Measurements from ENCODE around the gene FBRSL1. TPM values are rescaled to one million over a fixed set of nuclear protein-coding genes. Genes with fewer than 3 reads are reported as not detected.

Gene FBRSL1
- total RNA-seq, 1 experiment from 2014 or later = 130 TPM

DNA sequence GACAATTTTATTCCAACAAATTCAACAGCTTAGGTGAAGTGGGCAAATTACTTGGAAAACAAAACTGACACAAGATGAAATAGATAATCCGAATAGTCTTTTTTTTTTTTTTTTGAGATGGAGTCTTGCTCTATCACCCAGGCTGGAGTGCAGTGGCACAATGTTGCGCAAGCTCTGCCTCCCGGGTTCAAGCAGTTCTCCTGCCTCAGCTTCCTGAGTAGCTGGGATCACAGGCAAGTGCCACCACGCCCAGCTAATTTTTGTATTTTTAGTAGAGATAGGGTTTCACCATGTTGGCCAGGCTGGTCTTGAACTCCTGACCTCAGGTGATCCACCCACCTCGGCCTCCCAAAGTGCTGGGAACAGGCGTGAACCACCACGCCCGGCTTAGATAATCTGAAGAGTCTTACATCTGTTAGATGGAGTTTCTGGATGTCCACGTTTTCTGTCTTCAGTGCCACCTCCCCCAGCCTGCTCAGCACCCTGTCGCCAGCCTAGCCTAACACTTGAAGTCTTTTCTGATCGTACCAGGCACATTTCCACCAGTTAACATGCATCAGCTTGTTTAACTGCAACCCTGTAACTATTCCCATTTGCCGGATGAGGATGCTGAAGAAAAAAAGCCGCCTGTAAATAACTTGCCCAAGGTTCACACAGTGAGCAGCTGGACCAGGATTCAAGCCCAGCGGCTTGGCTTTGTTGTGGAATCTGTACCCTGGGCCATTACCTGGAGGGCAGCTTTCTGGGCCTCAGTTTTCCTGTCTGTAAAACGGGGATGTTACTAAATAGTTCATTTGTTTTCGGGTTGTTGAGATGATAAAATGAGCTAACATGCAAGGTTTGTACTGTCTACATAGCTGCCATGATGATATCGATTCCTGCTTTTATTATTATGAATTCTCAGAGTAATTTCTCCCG lies 26.4 kb downstream of the FBRSL1 start:
- peaks cover 7% of the 10 kb centered on the region for H3K4me1 ChIP-seq (ENCODE audit: insufficient read depth, low read length, poor library complexity, severe bottlenecking)
- no peaks in the 10 kb centered on the region for H3K36me3 ChIP-seq (ENCODE audit: insufficient read depth, low read length, poor library complexity, severe bottlenecking)
- BruUV-seq (replicated peaks) = no TSS peak
- no peaks in the 10 kb centered on the region for H3K9me3 ChIP-seq (ENCODE audit: low read depth, low read length, poor library complexity, severe bottlenecking)
- no peak for DNase-seq (ENCODE audit: low spot score)
- TF ChIP-seq, protein P1, sequence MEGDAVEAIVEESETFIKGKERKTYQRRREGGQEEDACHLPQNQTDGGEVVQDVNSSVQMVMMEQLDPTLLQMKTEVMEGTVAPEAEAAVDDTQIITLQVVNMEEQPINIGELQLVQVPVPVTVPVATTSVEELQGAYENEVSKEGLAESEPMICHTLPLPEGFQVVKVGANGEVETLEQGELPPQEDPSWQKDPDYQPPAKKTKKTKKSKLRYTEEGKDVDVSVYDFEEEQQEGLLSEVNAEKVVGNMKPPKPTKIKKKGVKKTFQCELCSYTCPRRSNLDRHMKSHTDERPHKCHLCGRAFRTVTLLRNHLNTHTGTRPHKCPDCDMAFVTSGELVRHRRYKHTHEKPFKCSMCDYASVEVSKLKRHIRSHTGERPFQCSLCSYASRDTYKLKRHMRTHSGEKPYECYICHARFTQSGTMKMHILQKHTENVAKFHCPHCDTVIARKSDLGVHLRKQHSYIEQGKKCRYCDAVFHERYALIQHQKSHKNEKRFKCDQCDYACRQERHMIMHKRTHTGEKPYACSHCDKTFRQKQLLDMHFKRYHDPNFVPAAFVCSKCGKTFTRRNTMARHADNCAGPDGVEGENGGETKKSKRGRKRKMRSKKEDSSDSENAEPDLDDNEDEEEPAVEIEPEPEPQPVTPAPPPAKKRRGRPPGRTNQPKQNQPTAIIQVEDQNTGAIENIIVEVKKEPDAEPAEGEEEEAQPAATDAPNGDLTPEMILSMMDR (conservative IDR thresholded peaks at IDR 0.05; ENCODE audit: low read depth, low read length) = no peak
- TF ChIP-seq EZH2 (IDR thresholded peaks at IDR 0.05; ENCODE audit: borderline replicate concordance, low read depth, low read length, poor library complexity, severe bottlenecking) = no peak
- H3K27ac ChIP-seq (ENCODE audit: low read depth, low read length, poor library complexity, severe bottlenecking) = no peak overlapping the region
- no peaks in the 10 kb centered on the region for H3K27me3 ChIP-seq (replicated peaks; ENCODE audit: insufficient read depth, low read depth, low read length, poor library complexity)
- ChIA-PET CTCF (interaction anchor here (0.6 kb wide), 2 partner anchors 73 to 1357 kb away, joined by 4 to 5 read pairs; no protein-coding TSS in a partner anchor), POLR2A (ENCODE audit: low non-redundant PET) (no interaction called here)
- H3K4me3 ChIP-seq (ENCODE audit: low read depth, low read length, poor library complexity, severe bottlenecking) = no peak overlapping the region
- intact Hi-C loops (cut with micrococcal nuclease; ENCODE audit: unreplicated experiment) = no loop called here

DNA sequence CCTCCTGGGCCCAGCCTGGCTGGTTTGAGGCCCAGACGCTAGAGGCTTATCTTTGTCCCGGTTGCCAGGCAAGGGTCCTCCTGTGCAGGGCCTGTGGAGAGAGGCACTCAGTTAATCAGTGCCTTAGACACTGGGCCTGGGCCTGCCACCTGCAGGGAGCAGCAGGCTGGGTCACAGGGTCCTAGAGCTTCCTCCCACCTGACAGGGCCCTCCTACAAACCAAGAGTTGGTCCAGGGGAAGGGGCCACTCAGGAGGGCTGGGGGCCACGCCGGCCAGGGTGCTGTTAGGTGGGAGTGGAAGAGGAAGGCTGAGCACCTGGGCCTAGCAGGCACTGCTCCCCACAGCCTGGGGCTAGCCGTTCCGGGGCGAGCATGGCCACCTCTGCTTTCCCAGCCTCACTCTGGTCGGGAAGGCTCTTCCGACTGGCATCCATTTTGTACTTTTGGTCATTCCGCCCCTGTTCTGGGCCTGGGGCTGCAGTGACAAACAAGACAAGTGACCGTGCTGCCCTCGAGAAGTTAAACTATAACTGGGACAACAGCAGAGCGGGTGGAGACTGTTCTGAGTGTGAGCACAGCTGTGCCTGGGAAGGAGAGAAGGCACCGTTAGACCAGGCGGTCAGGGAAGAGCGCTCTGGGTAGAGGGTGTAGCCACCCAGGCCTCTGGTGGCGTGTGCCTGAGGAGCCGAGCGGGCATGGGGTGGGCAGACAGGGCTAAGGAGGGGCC lies 27.2 kb downstream of the FBRSL1 start:
- no peaks in the 10 kb centered on the region for H3K9me3 ChIP-seq (ENCODE audit: low read depth, low read length, poor library complexity, severe bottlenecking)
- ChIA-PET POLR2A (ENCODE audit: low non-redundant PET) (no interaction called here), CTCF (no interaction called here)
- no peaks in the 10 kb centered on the region for H3K36me3 ChIP-seq (ENCODE audit: insufficient read depth, low read length, poor library complexity, severe bottlenecking)
- H3K27ac ChIP-seq (ENCODE audit: low read depth, low read length, poor library complexity, severe bottlenecking) = no peak overlapping the region
- H3K4me1 ChIP-seq (ENCODE audit: insufficient read depth, low read length, poor library complexity, severe bottlenecking) = peaks cover 7% of the 10 kb centered on the region
- no TSS peak for BruUV-seq (replicated peaks)
- intact Hi-C loops (cut with micrococcal nuclease; ENCODE audit: unreplicated experiment) = no loop called here
- no peak for TF ChIP-seq EZH2 (IDR thresholded peaks at IDR 0.05; ENCODE audit: borderline replicate concordance, low read depth, low read length, poor library complexity, severe bottlenecking)
- TF ChIP-seq, protein P1 (conservative IDR thresholded peaks at IDR 0.05; ENCODE audit: low read depth, low read length) = no peak
- no peaks in the 10 kb centered on the region for H3K27me3 ChIP-seq (replicated peaks; ENCODE audit: insufficient read depth, low read depth, low read length, poor library complexity)
- H3K4me3 ChIP-seq (ENCODE audit: low read depth, low read length, poor library complexity, severe bottlenecking) = no peak overlapping the region
- DNase-seq (ENCODE audit: low spot score) = no peak

DNA sequence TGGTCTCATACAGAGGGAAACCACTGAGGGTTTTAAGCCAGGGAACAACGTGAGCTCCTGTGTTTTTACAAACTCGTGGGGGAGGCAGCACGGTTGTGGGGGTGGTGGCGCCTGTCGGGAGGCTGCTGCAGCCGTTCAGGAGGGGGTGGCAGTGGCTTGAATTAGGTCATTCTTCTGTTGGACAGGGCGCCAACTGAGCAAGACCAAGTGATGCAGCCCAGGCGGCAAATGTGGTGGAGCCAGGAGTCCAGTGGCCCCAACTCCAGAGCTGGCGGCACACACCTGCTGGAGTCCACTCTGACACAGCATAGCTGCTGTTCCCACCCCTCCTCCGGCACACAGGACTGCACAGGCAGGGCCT lies 27.8 kb downstream of the FBRSL1 start:
- Histone ChIP-seq H3K9me3 (ENCODE audit: low read depth, low read length, poor library complexity, severe bottlenecking) (no peaks in the 10 kb centered on the region), H3K27me3 (replicated peaks; ENCODE audit: insufficient read depth, low read depth, low read length, poor library complexity) (no peaks in the 10 kb centered on the region), H3K27ac (ENCODE audit: low read depth, low read length, poor library complexity, severe bottlenecking) (no peak overlapping the region), H3K4me1 (ENCODE audit: insufficient read depth, low read length, poor library complexity, severe bottlenecking) (peaks cover 7% of the 10 kb centered on the region), H3K4me3 (ENCODE audit: low read depth, low read length, poor library complexity, severe bottlenecking) (no peak overlapping the region), H3K36me3 (ENCODE audit: insufficient read depth, low read length, poor library complexity, severe bottlenecking) (no peaks in the 10 kb centered on the region)
- DNase-seq (ENCODE audit: low spot score) = no peak
- TF ChIP-seq, protein P1 (conservative IDR thresholded peaks at IDR 0.05; ENCODE audit: low read depth, low read length) = no peak
- no peak for TF ChIP-seq EZH2 (IDR thresholded peaks at IDR 0.05; ENCODE audit: borderline replicate concordance, low read depth, low read length, poor library complexity, severe bottlenecking)
- POLR2A ChIA-PET (ENCODE audit: low non-redundant PET) = no interaction called here
- intact Hi-C loops (cut with micrococcal nuclease; ENCODE audit: unreplicated experiment) = no loop called here
- BruUV-seq (replicated peaks) = no TSS peak
- CTCF ChIA-PET = no interaction called here
